Measurements from ENCODE around the gene PLXNA1.

Gene PLXNA1

GRCh38 chr3:127025456-127025855, 42.5 kb downstream of the PLXNA1 start:
- no peak for DNase-seq

- DNase-seq = no peak
Observed at GRCh38 chr3:127026036-127026435, 43.1 kb downstream of the PLXNA1 start.

GRCh38 chr3:127026661-127027060, 43.7 kb downstream of the PLXNA1 start:
- no peak for DNase-seq

- DNase-seq = no peak
Observed at GRCh38 chr3:127027061-127027735, 44.3 kb downstream of the PLXNA1 start.

- DNase-seq = no peak
Observed at GRCh38 chr3:127027811-127028548, 45.1 kb downstream of the PLXNA1 start.

GRCh38 chr3:127028781-127029657, 46.1 kb downstream of the PLXNA1 start:
- no peak for DNase-seq

- no peak for DNase-seq
Observed at GRCh38 chr3:127029658-127030507, 47.0 kb downstream of the PLXNA1 start.

GRCh38 chr3:127030508-127031412, 47.8 kb downstream of the PLXNA1 start:
- no peak for DNase-seq

- DNase-seq = no peak
Observed at GRCh38 chr3:127031413-127031810, 48.5 kb downstream of the PLXNA1 start.

- DNase-seq = no peak
Observed at GRCh38 chr3:127031845-127032244, 48.9 kb downstream of the PLXNA1 start.

- DNase-seq = no peak
Observed at GRCh38 chr3:127032296-127032990, 49.5 kb downstream of the PLXNA1 start.

Measured in T-helper 2 cell (primary cell).